Measurements from ENCODE around the gene SND1.

The SND1 gene

GRCh38 chr7:127892488-127893314, 240.7 kb downstream of the SND1 start:
- H3K4me2 ChIP-seq (ENCODE audit: low read length) = no peak overlapping the region
- no peak overlapping the region for H3K9ac ChIP-seq (ENCODE audit: low read length)
- no peaks in the 10 kb centered on the region for H3F3A ChIP-seq (ENCODE audit: insufficient read depth, low read length)
- no peaks in the 10 kb centered on the region for H3K9me3 ChIP-seq (ENCODE audit: low read length)
- H3K36me3 ChIP-seq (ENCODE audit: insufficient read depth, low read length) = peaks cover 88% of the 10 kb centered on the region
- no peak overlapping the region for H3K27ac ChIP-seq (ENCODE audit: low read depth, low read length, poor library complexity, severe bottlenecking)
- H4K20me1 ChIP-seq (ENCODE audit: insufficient read depth, low read length) = no peaks in the 10 kb centered on the region
- H2AFZ ChIP-seq (ENCODE audit: low read length) = no peak overlapping the region
- no peaks in the 10 kb centered on the region for H3K4me1 ChIP-seq (ENCODE audit: insufficient read depth, low read length, severe bottlenecking)
- H3K4me3 ChIP-seq (ENCODE audit: low read depth, low read length, poor library complexity, severe bottlenecking) = no peak overlapping the region
- TF ChIP-seq CTCF (IDR thresholded peaks at IDR 0.05; ENCODE audit: low read length) (no peak), EZH2 (IDR thresholded peaks at IDR 0.05; ENCODE audit: borderline replicate concordance, low read length) (no peak)
- no peaks in the 10 kb centered on the region for H3K27me3 ChIP-seq (ENCODE audit: insufficient read depth, low read length)
- no peaks in the 10 kb centered on the region for H3K79me2 ChIP-seq (ENCODE audit: insufficient read depth, low read length)
- H3K9me2 ChIP-seq (ENCODE audit: low read depth, low read length) = no peaks in the 10 kb centered on the region

- no peaks in the 10 kb centered on the region for H3K79me2 ChIP-seq (ENCODE audit: insufficient read depth, low read length)
- no peaks in the 10 kb centered on the region for H3K27me3 ChIP-seq (ENCODE audit: insufficient read depth, low read length)
- H3K27ac ChIP-seq (ENCODE audit: low read depth, low read length, poor library complexity, severe bottlenecking) = no peak overlapping the region
- H3K36me3 ChIP-seq (ENCODE audit: insufficient read depth, low read length) = peaks cover 80% of the 10 kb centered on the region
- no peaks in the 10 kb centered on the region for H4K20me1 ChIP-seq (ENCODE audit: insufficient read depth, low read length)
- H3K9ac ChIP-seq (ENCODE audit: low read length) = no peak overlapping the region
- H3K4me3 ChIP-seq (ENCODE audit: low read depth, low read length, poor library complexity, severe bottlenecking) = no peak overlapping the region
- no peaks in the 10 kb centered on the region for H3K4me1 ChIP-seq (ENCODE audit: insufficient read depth, low read length, severe bottlenecking)
- no peaks in the 10 kb centered on the region for H3F3A ChIP-seq (ENCODE audit: insufficient read depth, low read length)
- no peak overlapping the region for H3K4me2 ChIP-seq (ENCODE audit: low read length)
- H3K9me3 ChIP-seq (ENCODE audit: low read length) = no peaks in the 10 kb centered on the region
- no peak overlapping the region for H2AFZ ChIP-seq (ENCODE audit: low read length)
- no peak for TF ChIP-seq EZH2 (IDR thresholded peaks at IDR 0.05; ENCODE audit: borderline replicate concordance, low read length)
- no peak for TF ChIP-seq CTCF (IDR thresholded peaks at IDR 0.05; ENCODE audit: low read length)
- no peaks in the 10 kb centered on the region for H3K9me2 ChIP-seq (ENCODE audit: low read depth, low read length)
Observed at GRCh38 chr7:127893547-127893946, 241.6 kb downstream of the SND1 start.

- Histone ChIP-seq H4K20me1 (ENCODE audit: insufficient read depth, low read length) (no peaks in the 10 kb centered on the region), H3K4me3 (ENCODE audit: low read depth, low read length, poor library complexity, severe bottlenecking) (no peak overlapping the region), H3K36me3 (ENCODE audit: insufficient read depth, low read length) (peaks cover 72% of the 10 kb centered on the region), H3F3A (ENCODE audit: insufficient read depth, low read length) (no peaks in the 10 kb centered on the region), H3K27me3 (ENCODE audit: insufficient read depth, low read length) (no peaks in the 10 kb centered on the region), H3K9me2 (ENCODE audit: low read depth, low read length) (no peaks in the 10 kb centered on the region), H3K9me3 (ENCODE audit: low read length) (no peaks in the 10 kb centered on the region), H3K27ac (ENCODE audit: low read depth, low read length, poor library complexity, severe bottlenecking) (no peak overlapping the region), H3K9ac (ENCODE audit: low read length) (no peak overlapping the region), H3K4me2 (ENCODE audit: low read length) (no peak overlapping the region), H3K4me1 (ENCODE audit: insufficient read depth, low read length, severe bottlenecking) (no peaks in the 10 kb centered on the region), H3K79me2 (ENCODE audit: insufficient read depth, low read length) (no peaks in the 10 kb centered on the region), H2AFZ (ENCODE audit: low read length) (no peak overlapping the region)
- TF ChIP-seq EZH2 (IDR thresholded peaks at IDR 0.05; ENCODE audit: borderline replicate concordance, low read length) (no peak), CTCF (IDR thresholded peaks at IDR 0.05; ENCODE audit: low read length) (no peak)
Observed at GRCh38 chr7:127894588-127894987, 242.6 kb downstream of the SND1 start.

Measured in OCI-LY1 (cell line).